ENCODE results near the gene NNMT. TPM values are rescaled to one million over a fixed set of nuclear protein-coding genes. Genes with fewer than 3 reads are reported as not detected.
A peak's percentile ranks its signal among the peaks of the same experiment; 100 is the strongest.

NNMT gene
- total RNA-seq (not detected), polyA plus RNA-seq (not detected), total RNA-seq (0 reads per million in 6 experiments)

GRCh38 chr11:114295676-114296604 is at the start of gene NNMT:
Gene NNMT (plus strand): TSS chr11:114296399. CDS start chr11:114296557, 158 bp downstream.
- Mint-ChIP-seq H3K4me3 (no peak within 1 kb of the TSS), H3K27me3 (peaks cover 3 to 10% (median 5%) of the 10 kb centered on the region in 5 donors), H3K27ac (peak within 1 kb of the TSS in 1 of 10 donors; percentile 61), H3K36me3 (peaks cover 0 to 12% (median 0%) of the 10 kb centered on the region in 3 donors), H3K4me1 (peaks cover 0 to 5% (median under 1%) of the 10 kb centered on the region in 4 donors), H3K9me3 (peaks cover 0 to 18% (median 8%) of the 10 kb centered on the region in 9 donors)
- ATAC-seq = no peak
- DNase-seq = no peak
- POLR2A ChIA-PET = no interaction called here

GRCh38 chr11:114247070-114247789 is 49.0 kb upstream of the NNMT start:
- ATAC-seq (no peak), DNase-seq (no peak)
- H3K4me1 Mint-ChIP-seq = peaks cover 0 to 9% (median 0%) of the 10 kb centered on the region in 4 donors
- H3K4me3 Mint-ChIP-seq = no peak overlapping the region
- H3K36me3 Mint-ChIP-seq = peaks cover 0 to 5% (median 0%) of the 10 kb centered on the region in 3 donors
- H3K9me3 Mint-ChIP-seq = no peaks in the 10 kb centered on the region
- no peaks in the 10 kb centered on the region for H3K27me3 Mint-ChIP-seq
- H3K27ac Mint-ChIP-seq = no peak overlapping the region
- POLR2A ChIA-PET = interaction anchor here (0.9 kb wide), 1 partner anchor 13 kb away, joined by 3 read pairs; no protein-coding TSS in a partner anchor

- Mint-ChIP-seq H3K36me3 (peaks cover 0 to 5% (median 0%) of the 10 kb centered on the region in 3 donors), H3K4me3 (peak overlapping the region in 1 of 10 donors; percentile 46), H3K4me1 (peaks cover 0 to 9% (median 0%) of the 10 kb centered on the region in 4 donors), H3K27ac (peak overlapping the region in 3 of 10 donors; percentile 10 to 37 (median 12)), H3K27me3 (no peaks in the 10 kb centered on the region), H3K9me3 (no peaks in the 10 kb centered on the region)
- DNase-seq (no peak), ATAC-seq (no peak)
- POLR2A ChIA-PET = no interaction called here
Observed at GRCh38 chr11:114250180-114250579, 46.0 kb upstream of the NNMT start.

- Mint-ChIP-seq H3K9me3 (no peaks in the 10 kb centered on the region), H3K27me3 (no peaks in the 10 kb centered on the region), H3K4me1 (peaks cover 0 to 9% (median 0%) of the 10 kb centered on the region in 4 donors), H3K4me3 (no peak overlapping the region), H3K27ac (peak overlapping the region in 3 of 10 donors; percentile 43 to 60 (median 46)), H3K36me3 (peaks cover 0 to 5% (median 0%) of the 10 kb centered on the region in 3 donors)
- POLR2A ChIA-PET = no interaction called here
- no peak for DNase-seq
- no peak for ATAC-seq
Observed at GRCh38 chr11:114250993-114251814, 45.0 kb upstream of the NNMT start.

- DNase-seq (no peak), ATAC-seq (no peak)
- Mint-ChIP-seq H3K4me3 (no peak overlapping the region), H3K27ac (peak overlapping the region in 2 of 10 donors; percentile 22 to 43), H3K4me1 (peaks cover 0 to 5% (median 0%) of the 10 kb centered on the region in 4 donors), H3K27me3 (no peaks in the 10 kb centered on the region), H3K9me3 (no peaks in the 10 kb centered on the region), H3K36me3 (peaks cover 0 to 5% (median 0%) of the 10 kb centered on the region in 3 donors)
- POLR2A ChIA-PET = no interaction called here
Observed at GRCh38 chr11:114251815-114252337, 44.3 kb upstream of the NNMT start.

GRCh38 chr11:114252767-114253166 is 43.4 kb upstream of the NNMT start:
- H3K9me3 Mint-ChIP-seq = no peaks in the 10 kb centered on the region
- H3K36me3 Mint-ChIP-seq = peaks cover 0 to 5% (median 0%) of the 10 kb centered on the region in 3 donors
- H3K27me3 Mint-ChIP-seq = no peaks in the 10 kb centered on the region
- ATAC-seq (no peak), DNase-seq (no peak)
- peak overlapping the region in 1 of 10 donors; percentile 83 for H3K27ac Mint-ChIP-seq
- POLR2A ChIA-PET = no interaction called here
- peaks cover 0 to 5% (median 0%) of the 10 kb centered on the region in 4 donors for H3K4me1 Mint-ChIP-seq
- H3K4me3 Mint-ChIP-seq = no peak overlapping the region

GRCh38 chr11:114253771-114254170 is 42.4 kb upstream of the NNMT start:
- no peaks in the 10 kb centered on the region for H3K27me3 Mint-ChIP-seq
- H3K36me3 Mint-ChIP-seq = peaks cover 0 to 5% (median 0%) of the 10 kb centered on the region in 3 donors
- peaks cover 0 to 7% (median 2%) of the 10 kb centered on the region in 4 donors for H3K4me1 Mint-ChIP-seq
- H3K27ac Mint-ChIP-seq = peak overlapping the region in 1 of 10 donors; percentile 41
- ATAC-seq (no peak), DNase-seq (no peak)
- no peaks in the 10 kb centered on the region for H3K9me3 Mint-ChIP-seq
- no peak overlapping the region for H3K4me3 Mint-ChIP-seq
- POLR2A ChIA-PET = no interaction called here

GRCh38 chr11:114254571-114255146 is 41.5 kb upstream of the NNMT start:
- Mint-ChIP-seq H3K27me3 (no peaks in the 10 kb centered on the region), H3K36me3 (peaks cover 0 to 5% (median 0%) of the 10 kb centered on the region in 3 donors), H3K27ac (peak overlapping the region in 1 of 10 donors; percentile 43), H3K4me1 (peaks cover 0 to 12% (median 4%) of the 10 kb centered on the region in 4 donors), H3K4me3 (no peak overlapping the region), H3K9me3 (no peaks in the 10 kb centered on the region)
- POLR2A ChIA-PET = no interaction called here
- ATAC-seq (no peak), DNase-seq (no peak)

GRCh38 chr11:114255289-114255688 is 40.9 kb upstream of the NNMT start:
- H3K9me3 Mint-ChIP-seq = no peaks in the 10 kb centered on the region
- no peak overlapping the region for H3K27ac Mint-ChIP-seq
- POLR2A ChIA-PET = no interaction called here
- DNase-seq (no peak), ATAC-seq (no peak)
- H3K36me3 Mint-ChIP-seq = peaks cover 0 to 2% (median 0%) of the 10 kb centered on the region in 3 donors
- peaks cover 0 to 19% (median 4%) of the 10 kb centered on the region in 4 donors for H3K4me1 Mint-ChIP-seq
- no peak overlapping the region for H3K4me3 Mint-ChIP-seq
- H3K27me3 Mint-ChIP-seq = no peaks in the 10 kb centered on the region

- Mint-ChIP-seq H3K9me3 (no peaks in the 10 kb centered on the region), H3K27me3 (no peaks in the 10 kb centered on the region), H3K4me3 (no peak overlapping the region), H3K36me3 (no peaks in the 10 kb centered on the region), H3K27ac (peak overlapping the region in 1 of 10 donors; percentile 83), H3K4me1 (peaks cover 0 to 25% (median 4%) of the 10 kb centered on the region in 4 donors)
- POLR2A ChIA-PET = interaction anchor here (0.6 kb wide), 1 partner anchor 64 kb away, joined by 3 read pairs; no protein-coding TSS in a partner anchor
- ATAC-seq (no peak), DNase-seq (no peak)
Observed at GRCh38 chr11:114256176-114256966, 39.8 kb upstream of the NNMT start.

GRCh38 chr11:114256967-114257286 is 39.3 kb upstream of the NNMT start:
- POLR2A ChIA-PET = no interaction called here
- no peaks in the 10 kb centered on the region for H3K36me3 Mint-ChIP-seq
- ATAC-seq (no peak), DNase-seq (no peak)
- H3K4me3 Mint-ChIP-seq = no peak overlapping the region
- H3K4me1 Mint-ChIP-seq = peaks cover 0 to 25% (median 4%) of the 10 kb centered on the region in 4 donors
- H3K9me3 Mint-ChIP-seq = no peaks in the 10 kb centered on the region
- H3K27me3 Mint-ChIP-seq = peaks cover 0 to 3% (median 0%) of the 10 kb centered on the region in 5 donors
- H3K27ac Mint-ChIP-seq = peak overlapping the region in 2 of 10 donors; percentile 53 to 83

All from naive thymus-derived CD8-positive, alpha-beta T cell (primary cell).